GM10248 (cell line): Measurements from ENCODE around the gene DBH.

Experiments used
- CTCF ChIA-PET: fragments of 300-600 bp; sonication (Branson Sonifier 250); formaldehyde crosslinking; extraction: SDS; loops from one replicate; lab custom pipeline; 2021; ENCODE audit warnings: antibody characterized with exemption; lab: Yijun Ruan, JAX
- POLR2A ChIA-PET: fragments of 350-650 bp; sonication (Branson Sonifier 250); formaldehyde crosslinking; extraction: SDS; loops from one replicate; lab custom pipeline; 2020; ENCODE audit warnings: antibody characterized with exemption; lab: Yijun Ruan, JAX
- DNase-seq: peaks from one replicate; pipeline ENCODE4 v3.0.0; 2012; ENCODE audit errors: extremely low spot score
- CTCF ChIP-seq: IDR thresholded peaks from 2 replicates; pipeline ENCODE4 v1.5.1; 2012; ENCODE audit warnings: mild to moderate bottlenecking, low read depth; ENCODE audit errors: extremely low read depth, missing control alignments, control extremely low read depth

Gene DBH

GRCh38 chr9:133689151-133689763 lies 53.1 kb downstream of the DBH start:
- no peak for DNase-seq
- ChIA-PET POLR2A (no interaction called here), CTCF (no interaction called here)
- no peak for TF ChIP-seq CTCF

- ChIA-PET CTCF (no interaction called here), POLR2A (no interaction called here)
- DNase-seq, result no peak
Observed at GRCh38 chr9:133690081-133690561, 54.0 kb downstream of the DBH start.

GRCh38 chr9:133691191-133691590 lies 55.0 kb downstream of the DBH start:
- DNase-seq, result no peak
- CTCF ChIA-PET, result no interaction called here
- POLR2A ChIA-PET, result no interaction called here
- no peak for TF ChIP-seq CTCF

More at GRCh38 chr9:133690081-133690561, 54.0 kb downstream of the DBH start:
- TF ChIP-seq CTCF, result no peak

- DNase-seq, result no peak
- ChIA-PET POLR2A (interaction anchor here (0.9 kb wide), 1 partner anchor 108 kb away, joined by 3 read pairs; no protein-coding TSS in a partner anchor), CTCF (no interaction called here)
- no peak for TF ChIP-seq CTCF
Observed at GRCh38 chr9:133691626-133692363, 55.6 kb downstream of the DBH start.

GRCh38 chr9:133692364-133692985 lies 56.3 kb downstream of the DBH start:
- no peak for TF ChIP-seq CTCF
- ChIA-PET POLR2A (interaction anchor here (0.9 kb wide), 1 partner anchor 109 kb away, joined by 3 read pairs; no protein-coding TSS in a partner anchor), CTCF (interaction anchor here (1.1 kb wide), 1 partner anchor 14 kb away, joined by 3 read pairs; no protein-coding TSS in a partner anchor)
- DNase-seq, result no peak

- POLR2A ChIA-PET, result no interaction called here
Observed at GRCh38 chr9:133693116-133693515, 57.0 kb downstream of the DBH start.

More at GRCh38 chr9:133693116-133693515, 57.0 kb downstream of the DBH start:
- no peak for TF ChIP-seq CTCF
- DNase-seq, result no peak
- CTCF ChIA-PET, result interaction anchor here (1.1 kb wide), 2 partner anchors 12 to 14 kb away, joined by 3 read pairs; no protein-coding TSS in a partner anchor
